Heart right ventricle (tissue), 16 donors: ENCODE data around the gene SLC22A1. TPM values are rescaled to one million over a fixed set of nuclear protein-coding genes. Genes with fewer than 3 reads are reported as not detected.

Experiments used
- ATAC-seq, 8 donors: fragments of 200-7000 bp; cut with Tn5 transposase; one replicate each; pipeline ENCODE4 v1.9.1; 2020; ENCODE audit warnings: mild to moderate bottlenecking in 8 of 8, moderate library complexity in 8 of 8, moderate number of reproducible peaks in 1 of 8
- DNase-seq, 2 donors: peaks; one replicate each; pipeline ENCODE4 v3.0.0-alpha.2; 2020
- H3K27ac ChIP-seq, 10 donors: fragments of 200-600 bp; sonication (generic) in 2 of 10; one replicate each; pipeline versions ENCODE4 v1.5.0 to v1.8.0; 2020 to 2022; ENCODE audit warnings: mild to moderate bottlenecking in 3 of 10
- H3K27me3 ChIP-seq, 7 donors: fragments of 200-600 bp; one replicate each; pipeline ENCODE4 v1.8.0; 2021 to 2022; ENCODE audit warnings: mild to moderate bottlenecking in 2 of 7
- H3K36me3 ChIP-seq, 9 donors: fragments of 200-600 bp; sonication (generic) in 1 of 9; one replicate each; pipeline versions ENCODE4 v1.5.0 to v1.8.0; 2020 to 2022; ENCODE audit warnings: mild to moderate bottlenecking in 2 of 9
- H3K4me1 ChIP-seq, 9 donors: fragments of 200-600 bp; sonication (generic) in 1 of 9; one replicate each; pipeline versions ENCODE4 v1.5.0 to v1.8.0; 2020 to 2022; ENCODE audit warnings: mild to moderate bottlenecking in 4 of 9
- H3K4me3 ChIP-seq, 10 donors: fragments of 200-600 bp; sonication (generic) in 2 of 10; one replicate each; pipeline versions ENCODE4 v1.5.0 to v1.8.0; 2020 to 2022; ENCODE audit warnings: mild to moderate bottlenecking in 7 of 10, moderate library complexity in 2 of 10
- H3K9me3 ChIP-seq, 11 donors: fragments of 200-600 bp in 10 of 11; sonication (generic) in 2 of 11; one replicate each; pipeline versions ENCODE4 v1.5.0 to v1.8.0; 2013 to 2022; ENCODE audit warnings: mild to moderate bottlenecking in 2 of 11, control low read depth in 1 of 11, moderate library complexity in 1 of 11
- CTCF ChIP-seq, 9 donors: fragments of 200-600 bp; sonication (generic) in 2 of 9; IDR thresholded peaks; one replicate each; pipeline versions ENCODE4 v1.5.0 to v1.8.0; 2021 to 2022; ENCODE audit warnings: antibody characterized with exemption in 9 of 9, mild to moderate bottlenecking in 5 of 9, moderate library complexity in 1 of 9
- WGBS, 2 donors: extraction: QIAGEN DNeasy Blood & Tissue Kit; methylation state at CpG; one replicate each; pipeline ENCODE4 v1.1.7; 2013; ENCODE audit warnings: inconsistent platforms in 1 of 2; 5-methylcytosine and 5-hydroxymethylcytosine counted together
- intact Hi-C, 10 donors: fragments of 100-400 bp; cut with DNase I; formaldehyde crosslinking; loops; one replicate each; pipeline versions ENCODE4 v1.11.1 to v1.14.2; 2022
- polyA plus RNA-seq, 2 donors: library from polyadenylated mRNA; stranded (reverse); fragments of 200-250 nt; gene quantifications; one replicate each; pipeline ENCODE4 v1.2.3, GENCODE V29; 2013
- total RNA-seq, 10 donors: library from RNA; stranded (reverse); fragmentation: NEBNext Ultra II Directional in 3 of 10; extraction: Animal tissue kit (Norgen Biotek cat#: 25700) in 3 of 10; gene quantifications; one replicate each; pipeline versions ENCODE4 v1.2.1 to v1.2.4, GENCODE V29; 2021 to 2023
- donor health status: Arrhythmogenic right ventricular cardiomyopathy.
- donor health status: ischemic (EF 13 %, LVEDD 7.1; RV severe dilation, severe dysfunction).
- donor health status: healthy with polysubstance abuse.
- donor health status: DM: no; HTN: yes; CAD: no.
- donor health status: DM: no; HTN: no; CAD: no.
- donor health status: ischemic (EF 25% LVEDD 6.9; RV normal size, moderate dysfunction).
- donor health status: ischemic (EF 25% LVEDD 5.7; RV mildly dilated, moderate dysfunction).
- donor health status: healthy.
- donor health status: DM: yes; HTN: yes; CAD: no.
- donor health status: Ischemic cardiomyopathy.
- donor health status: ischemic (EF 35%, LVEDD 5.7; RV mildly dilated, moderate dysfunction).
- donor health status: nonischemic (EF 11% LVEDD 7.7; RV severe dilation, severe dysfunction).
- donor health status: DM: yes; HTN: yes; CAD: no.
- donor health status: PGD.
- donor health status: ischemic (EF 29% LVEDD 5.4; RV normal size, mild dysfunction).
- donor health status: nonischemic (EF 23%, LVEDD 6.1; RV moderate dilation, normal function).

The SLC22A1 gene
- total and polyA plus RNA-seq, 12 donors = 0.10 to 1.4 (median 0.39) TPM; not detected in 3

GRCh38 chr6:160093061-160093460 lies 28.6 kb upstream of the SLC22A1 start:
- no peak overlapping the region for H3K4me3 ChIP-seq
- no peak overlapping the region for H3K27ac ChIP-seq
- intact Hi-C loops = no loop called here
- DNase-seq (no peak), ATAC-seq (peak in 1 of 8 donors; percentile 45)
- no peaks in the 10 kb centered on the region for H3K27me3 ChIP-seq
- TF ChIP-seq CTCF (IDR thresholded peaks at IDR 0.05) = no peak
- H3K9me3 ChIP-seq = no peaks in the 10 kb centered on the region
- WGBS, 2 donors = 87 to 92% methylated on average over 7 of the region's 7 CpGs
- peaks cover 0 to 100% (median 61%) of the 10 kb centered on the region in 9 donors for H3K36me3 ChIP-seq
- H3K4me1 ChIP-seq = no peaks in the 10 kb centered on the region

- Histone ChIP-seq H3K4me3 (no peak overlapping the region), H3K36me3 (peaks cover 0 to 100% (median 61%) of the 10 kb centered on the region in 9 donors), H3K27me3 (no peaks in the 10 kb centered on the region), H3K9me3 (no peaks in the 10 kb centered on the region), H3K27ac (no peak overlapping the region), H3K4me1 (no peaks in the 10 kb centered on the region)
- WGBS, 2 donors = 92 to 93% methylated on average over 4 of the region's 4 CpGs
- TF ChIP-seq CTCF (IDR thresholded peaks at IDR 0.05) = no peak
- intact Hi-C loops = no loop called here
- DNase-seq (no peak), ATAC-seq (no peak)
Measured at GRCh38 chr6:160093946-160094345, 27.7 kb upstream of the SLC22A1 start.

GRCh38 chr6:160095146-160095845 lies 26.3 kb upstream of the SLC22A1 start:
- Histone ChIP-seq H3K36me3 (peaks cover 0 to 100% (median 48%) of the 10 kb centered on the region in 9 donors), H3K9me3 (no peaks in the 10 kb centered on the region), H3K27me3 (no peaks in the 10 kb centered on the region), H3K4me1 (peaks cover 0 to 11% (median 0%) of the 10 kb centered on the region in 9 donors), H3K27ac (no peak overlapping the region), H3K4me3 (no peak overlapping the region)
- no peak for DNase-seq
- no peak for TF ChIP-seq CTCF (IDR thresholded peaks at IDR 0.05)
- no peak for ATAC-seq
- WGBS, 2 donors = 95 to 97% methylated on average over 8 of the region's 8 CpGs
- intact Hi-C loops = no loop called here

GRCh38 chr6:160101277-160102205 lies 20.1 kb upstream of the SLC22A1 start:
- 68 to 74% methylated on average over 23 of the region's 23 CpGs for WGBS, 2 donors
- no peak for TF ChIP-seq CTCF (IDR thresholded peaks at IDR 0.05)
- Histone ChIP-seq H3K9me3 (no peaks in the 10 kb centered on the region), H3K27me3 (no peaks in the 10 kb centered on the region), H3K4me3 (no peak overlapping the region), H3K36me3 (peaks cover 0 to 97% (median 54%) of the 10 kb centered on the region in 9 donors), H3K4me1 (peaks cover 0 to 27% (median 6%) of the 10 kb centered on the region in 9 donors), H3K27ac (peak overlapping the region in 1 of 10 donors; percentile 10)
- intact Hi-C loops = loop anchor here in 2 of 10 donors (5.0 to 10.0 kb wide), 2 partner anchors 237 to 239 kb away; no protein-coding TSS in a partner anchor
- DNase-seq (peak in 1 of 2 donors; percentile 33), ATAC-seq (peak in 7 of 8 donors; percentile 13 to 64 (median 27))
